HepG2 (cell line): Measurements from ENCODE around the gene STK32B.

ENCODE experiments used
- MAX ChIP-seq: IDR thresholded peaks from 2 replicates; pipeline ENCODE4 v1.6.1; 2012; ENCODE audit warnings: inconsistent platforms
- MTF2 ChIP-seq: sonication (generic); formaldehyde crosslinking; IDR thresholded peaks from 2 replicates; pipeline ENCODE4 v1.5.0; 2020; ENCODE audit warnings: missing genetic modification reagents, borderline replicate concordance
- TARDBP ChIP-seq: sonication (generic); formaldehyde crosslinking; IDR thresholded peaks from 2 replicates; pipeline ENCODE4 v1.8.0; 2022; ENCODE audit warnings: mild to moderate bottlenecking, missing genetic modification reagents
- YY1 ChIP-seq: IDR thresholded peaks from 2 replicates; pipeline ENCODE4 v1.6.1; 2011; ENCODE audit warnings: low read length, low read depth, moderate library complexity, mild to moderate bottlenecking; ENCODE audit not compliant: insufficient read depth, insufficient replicate concordance
- ZNF12 ChIP-seq: sonication (generic); formaldehyde crosslinking; IDR thresholded peaks from 2 replicates; pipeline ENCODE4 v1.5.0; 2020; ENCODE audit warnings: missing genetic modification reagents
- ZNF569 ChIP-seq: sonication (generic); formaldehyde crosslinking; IDR thresholded peaks from 2 replicates; pipeline ENCODE4 v1.5.0; 2020; ENCODE audit warnings: mild to moderate bottlenecking, missing genetic modification reagents, moderate library complexity, borderline replicate concordance
- TF ChIP-seq, protein P1 (sequence below): sonication (generic); formaldehyde crosslinking; IDR thresholded peaks from 2 replicates; pipeline ENCODE4 v1.4.0; 2020; ENCODE audit warnings: missing genetic modification reagents

GRCh38 chr4:5158825-5159224, 107.5 kb downstream of the STK32B start:
- TF ChIP-seq MTF2 (CRISPR knock-in tag) (no peak), ZNF12 (CRISPR knock-in tag) (no peak), MAX (no peak), YY1 (no peak), ZNF569 (CRISPR knock-in tag) (no peak), TARDBP (no peak)
- TF ChIP-seq, protein P1, sequence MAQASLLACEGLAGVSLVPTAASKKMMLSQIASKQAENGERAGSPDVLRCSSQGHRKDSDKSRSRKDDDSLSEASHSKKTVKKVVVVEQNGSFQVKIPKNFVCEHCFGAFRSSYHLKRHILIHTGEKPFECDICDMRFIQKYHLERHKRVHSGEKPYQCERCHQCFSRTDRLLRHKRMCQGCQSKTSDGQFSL (CRISPR knock-in tag): no peak
